HG03378 (cell line): ENCODE results near the gene STX18.

Experiments used
- ATAC-seq: cut with Tn5 transposase; IDR thresholded peaks from one replicate; pipeline ENCODE4 v1.9.1; 2021; ENCODE audit warnings: mild to moderate bottlenecking, moderate library complexity; ENCODE audit not compliant: unreplicated experiment

Gene STX18

GRCh38 chr4:4387531-4388310, 154.1 kb downstream of the STX18 start:
- no peak for ATAC-seq

GRCh38 chr4:4386736-4387392, 155.0 kb downstream of the STX18 start, which contains the start of gene NSG1:
NSG1 (plus strand) TSS chr4:4387102; CDS start chr4:4387630, 528 bp downstream.
- no peak for ATAC-seq

GRCh38 chr4:4386296-4386735, 155.5 kb downstream of the STX18 start:
- ATAC-seq, result no peak

- ATAC-seq, result no peak
Observed at GRCh38 chr4:4385729-4386295, 156.0 kb downstream of the STX18 start.

GRCh38 chr4:4384837-4385236, 157.0 kb downstream of the STX18 start:
- no peak for ATAC-seq

GRCh38 chr4:4383085-4383484, 158.8 kb downstream of the STX18 start:
- no peak for ATAC-seq

- no peak for ATAC-seq
Observed at GRCh38 chr4:4379540-4380087, 162.2 kb downstream of the STX18 start.

- no peak for ATAC-seq
Observed at GRCh38 chr4:4377732-4378460, 164.0 kb downstream of the STX18 start.

- no peak for ATAC-seq
Observed at GRCh38 chr4:4377191-4377590, 164.7 kb downstream of the STX18 start.

- no peak for ATAC-seq
Observed at GRCh38 chr4:4376074-4376473, 165.8 kb downstream of the STX18 start.

- ATAC-seq, result no peak
Observed at GRCh38 chr4:4374388-4375098, 167.3 kb downstream of the STX18 start.
